B cell (primary cell): ENCODE data around the gene POM121L2. TPM values are rescaled to one million over a fixed set of nuclear protein-coding genes. Genes with fewer than 3 reads are reported as not detected.

ENCODE experiments used
- ATAC-seq: fragments of 200-7000 bp; cut with Tn5 transposase; one replicate; pipeline ENCODE4 v1.10.0; 2021; ENCODE audit warnings: low read depth, mild to moderate bottlenecking, moderate number of reproducible peaks, moderate library complexity
- CTCF ChIA-PET: fragments of 350-600 bp; sonication (Branson Sonifier 250); formaldehyde crosslinking; loops from one replicate; lab custom pipeline; 2021; ENCODE audit warnings: antibody characterized with exemption, inconsistent platforms; lab: Charles Lee
- POLR2A ChIA-PET: fragments of 350-600 bp; sonication (Branson Sonifier 250); formaldehyde crosslinking; loops from one replicate; lab custom pipeline; 2021; ENCODE audit warnings: antibody characterized with exemption; lab: Charles Lee
- DNase-seq: peaks from one replicate; pipeline ENCODE4 v3.0.0; 2013
- H2AFZ ChIP-seq: 2 replicates; pipeline ENCODE4 v1.6.1; 2012; ENCODE audit warnings: mild to moderate bottlenecking, low read depth, low read length; ENCODE audit not compliant: insufficient read depth, poor library complexity, severe bottlenecking
- H3K27ac ChIP-seq, 2 donors: 1 replicate in 1 of 2; 2 replicates in 1 of 2; pipeline ENCODE4 v1.5.1; 2012 to 2013; ENCODE audit warnings: low read length in 2 of 2, mild to moderate bottlenecking in 2 of 2, moderate library complexity in 1 of 2
- H3K27me3 ChIP-seq, 4 experiments: fragments of 200-600 bp in 1 of 4; sonication (generic) in 1 of 4; replicated peaks in 1 of 4; 1 replicate in 2 of 4; 2 replicates in 2 of 4; pipeline versions ENCODE4 v1.6.1 to v1.7.0; 2013 to 2016; ENCODE audit warnings: low read length in 3 of 4, mild to moderate bottlenecking in 2 of 4, mixed read lengths in 1 of 4, moderate library complexity in 1 of 4; ENCODE audit not compliant: insufficient read depth in 4 of 4, control insufficient read depth in 3 of 4; ENCODE audit errors: control extremely low read depth in 1 of 4
- H3K36me3 ChIP-seq, 2 experiments: replicated peaks in 1 of 2; 1 replicate in 1 of 2; 2 replicates in 1 of 2; pipeline versions ENCODE4 v1.6.1 to v1.7.1; 2013; ENCODE audit warnings: low read length in 1 of 2; ENCODE audit not compliant: insufficient read depth in 2 of 2, control insufficient read depth in 1 of 2; ENCODE audit errors: control extremely low read depth in 1 of 2, extremely low read depth in 1 of 2
- H3K4me1 ChIP-seq, 2 donors: fragments of 200-600 bp in 1 of 2; sonication (generic) in 1 of 2; 1 replicate in 1 of 2; 2 replicates in 1 of 2; pipeline versions ENCODE4 v1.5.1 to v1.6.1; 2013 to 2017; ENCODE audit warnings: low read length in 2 of 2; ENCODE audit not compliant: control insufficient read depth in 2 of 2, insufficient read depth in 2 of 2
- H3K4me2 ChIP-seq: replicated peaks from 2 replicates; pipeline ENCODE3; 2012; ENCODE audit warnings: mild to moderate bottlenecking, low read depth, low read length; ENCODE audit not compliant: poor library complexity, severe bottlenecking
- H3K4me3 ChIP-seq, 5 experiments: fragments of 200-600 bp in 1 of 5; sonication (generic) in 1 of 5; 1 replicate in 3 of 5; 2 replicates in 2 of 5; pipeline versions ENCODE4 v1.5.1 to v1.7.0; 2011 to 2016; ENCODE audit warnings: low read length in 4 of 5, mild to moderate bottlenecking in 4 of 5, low read depth in 2 of 5, control low read depth in 1 of 5, moderate library complexity in 1 of 5; ENCODE audit not compliant: insufficient read depth in 1 of 5; ENCODE audit errors: control extremely low read depth in 1 of 5, extremely low read depth in 1 of 5
- H3K79me2 ChIP-seq: fragments of 200-600 bp; sonication (generic); one replicate; pipeline ENCODE4 v1.6.0; 2016; ENCODE audit warnings: low read length; ENCODE audit not compliant: control insufficient read depth, insufficient read depth
- H3K9ac ChIP-seq: fragments of 200-600 bp; sonication (generic); 2 replicates; pipeline ENCODE4 v1.6.1; 2017; ENCODE audit warnings: mild to moderate bottlenecking, low read length, moderate library complexity
- H3K9me3 ChIP-seq, 3 donors: one replicate each; pipeline versions ENCODE4 v1.6.1 to v1.7.1; 2013; ENCODE audit warnings: low read length in 2 of 3; ENCODE audit not compliant: control insufficient read depth in 2 of 3, insufficient read depth in 1 of 3; ENCODE audit errors: control extremely low read depth in 1 of 3
- H4K20me1 ChIP-seq: 2 replicates; pipeline ENCODE4 v1.6.0; 2012; ENCODE audit warnings: mild to moderate bottlenecking, low read length; ENCODE audit not compliant: insufficient read depth, control insufficient read depth, poor library complexity, severe bottlenecking
- H3K27ac Mint-ChIP-seq: one replicate; pipeline ENCODE4 v1.8.0; 2021; ENCODE audit warnings: mixed read lengths
- H3K27me3 Mint-ChIP-seq: one replicate; pipeline ENCODE4 v1.8.0; 2021; ENCODE audit warnings: mixed read lengths
- H3K4me1 Mint-ChIP-seq: one replicate; pipeline ENCODE4 v1.8.0; 2021; ENCODE audit warnings: mixed read lengths
- H3K4me3 Mint-ChIP-seq: one replicate; pipeline ENCODE4 v1.8.0; 2021; ENCODE audit warnings: mixed read lengths
- H3K9me3 Mint-ChIP-seq: one replicate; pipeline ENCODE4 v1.8.0; 2022; ENCODE audit warnings: mixed read lengths; ENCODE audit not compliant: insufficient read depth
- EZH2 ChIP-seq: IDR thresholded peaks from 2 replicates; pipeline ENCODE4 v1.6.1; 2012; ENCODE audit warnings: borderline replicate concordance, low read depth, mild to moderate bottlenecking, moderate library complexity, low read length; ENCODE audit not compliant: insufficient read depth, poor library complexity, severe bottlenecking
- WGBS: methylation state at CpG from one replicate; pipeline ENCODE4 v1.1.5; 2013; ENCODE audit warnings: missing lambda C conversion rate; ENCODE audit not compliant: insufficient coverage; 5-methylcytosine and 5-hydroxymethylcytosine counted together
- intact Hi-C: fragments of 100-400 bp; cut with micrococcal nuclease; formaldehyde crosslinking; loops from one replicate; pipeline ENCODE4 v1.10.0; 2022
- polyA plus RNA-seq: library from polyadenylated mRNA; depleted of rRNA; stranded (reverse); fragments of >200 nt; gene quantifications from 2 replicates; pipeline ENCODE4 v1.2.3, GENCODE V29; 2012
- total RNA-seq, 2 donors: library from RNA; stranded (reverse); fragments of 120-200 nt in 1 of 2; gene quantifications; 1 replicate in 1 of 2; 2 replicates in 1 of 2; pipeline versions ENCODE4 v1.2.3 to v1.2.4, GENCODE V29; 2013 to 2022
- TF ChIP-seq, protein P1 (sequence below): fragments of 200-600 bp; IDR thresholded peaks from one replicate; pipeline ENCODE4 v1.8.0; 2022; ENCODE audit warnings: antibody characterized with exemption, mild to moderate bottlenecking

The POM121L2 gene
- total and polyA plus RNA-seq, 2 donors (not counting 1 experiment from before 2014, with no cell fraction given): not detected

DNA sequence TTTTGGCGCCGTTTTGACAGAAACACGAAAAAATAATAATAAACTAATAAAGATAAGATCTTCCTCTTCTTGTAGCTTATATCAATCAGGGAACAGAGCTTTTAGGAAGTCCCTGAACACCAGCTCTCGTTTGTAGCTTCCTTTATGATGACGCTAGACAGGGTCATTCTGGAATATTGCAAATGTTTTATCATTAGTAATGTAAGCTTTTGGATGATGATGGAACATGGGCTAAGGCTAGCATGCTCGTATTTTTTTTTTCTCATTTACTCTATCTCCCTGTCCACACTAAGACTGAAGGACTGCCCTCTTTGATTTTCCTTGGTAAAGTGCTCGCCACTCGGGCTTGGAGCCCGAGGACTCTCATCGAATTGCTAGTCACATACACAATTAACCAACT lies 22.1 kb upstream of the POM121L2 start:
- 58% methylated on average over 7 of the region's 10 CpGs for WGBS
- Mint-ChIP-seq H3K27me3 (peaks cover 36% of the 10 kb centered on the region), H3K27ac (no peak overlapping the region), H3K9me3 (no peaks in the 10 kb centered on the region), H3K4me1 (peaks cover 7% of the 10 kb centered on the region), H3K4me3 (no peak overlapping the region)
- Histone ChIP-seq H3K4me3 (no peak overlapping the region), H3K9me3 (peaks cover 3 to 11% (median 4%) of the 10 kb centered on the region in 3 donors), H3K79me2 (no peaks in the 10 kb centered on the region), H3K9ac (no peak overlapping the region), H3K4me2 (no peak overlapping the region), H3K27me3 (peaks cover 0 to 23% (median 12%) of the 10 kb centered on the region in 4 experiments), H2AFZ (no peak overlapping the region), H3K27ac (no peak overlapping the region), H3K4me1 (peaks cover 5 to 12% of the 10 kb centered on the region in 2 donors), H3K36me3 (no peaks in the 10 kb centered on the region), H4K20me1 (no peaks in the 10 kb centered on the region)
- DNase-seq (no peak), ATAC-seq (no peak)
- ChIA-PET POLR2A (no interaction called here), CTCF (interaction anchor here (0.6 kb wide), 1 partner anchor 1065 kb away, joined by 4 read pairs; no protein-coding TSS in a partner anchor)
- intact Hi-C loops: no loop called here
- TF ChIP-seq EZH2: no peak
- TF ChIP-seq, protein P1, sequence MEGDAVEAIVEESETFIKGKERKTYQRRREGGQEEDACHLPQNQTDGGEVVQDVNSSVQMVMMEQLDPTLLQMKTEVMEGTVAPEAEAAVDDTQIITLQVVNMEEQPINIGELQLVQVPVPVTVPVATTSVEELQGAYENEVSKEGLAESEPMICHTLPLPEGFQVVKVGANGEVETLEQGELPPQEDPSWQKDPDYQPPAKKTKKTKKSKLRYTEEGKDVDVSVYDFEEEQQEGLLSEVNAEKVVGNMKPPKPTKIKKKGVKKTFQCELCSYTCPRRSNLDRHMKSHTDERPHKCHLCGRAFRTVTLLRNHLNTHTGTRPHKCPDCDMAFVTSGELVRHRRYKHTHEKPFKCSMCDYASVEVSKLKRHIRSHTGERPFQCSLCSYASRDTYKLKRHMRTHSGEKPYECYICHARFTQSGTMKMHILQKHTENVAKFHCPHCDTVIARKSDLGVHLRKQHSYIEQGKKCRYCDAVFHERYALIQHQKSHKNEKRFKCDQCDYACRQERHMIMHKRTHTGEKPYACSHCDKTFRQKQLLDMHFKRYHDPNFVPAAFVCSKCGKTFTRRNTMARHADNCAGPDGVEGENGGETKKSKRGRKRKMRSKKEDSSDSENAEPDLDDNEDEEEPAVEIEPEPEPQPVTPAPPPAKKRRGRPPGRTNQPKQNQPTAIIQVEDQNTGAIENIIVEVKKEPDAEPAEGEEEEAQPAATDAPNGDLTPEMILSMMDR: no peak

DNA sequence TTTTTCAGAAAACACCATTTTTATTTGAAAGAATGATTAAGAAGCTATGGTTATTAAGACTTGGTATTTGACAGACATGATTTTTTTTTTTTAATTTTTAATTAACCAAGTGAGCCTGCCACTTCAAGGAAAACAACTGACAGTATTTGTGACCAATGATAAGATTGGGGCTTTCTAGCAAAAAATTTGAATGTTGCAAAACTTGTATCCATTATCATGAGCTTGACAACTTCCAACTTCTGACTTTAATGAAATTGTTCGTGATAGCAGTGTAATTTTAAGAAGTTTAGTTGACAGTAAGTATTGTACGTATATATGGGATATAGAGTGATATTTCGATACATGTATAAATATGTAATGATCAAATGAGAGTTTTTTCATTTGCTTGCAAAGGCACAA lies 21.6 kb upstream of the POM121L2 start:
- Mint-ChIP-seq H3K4me3 (no peak overlapping the region), H3K27ac (no peak overlapping the region), H3K9me3 (no peaks in the 10 kb centered on the region), H3K4me1 (peaks cover 7% of the 10 kb centered on the region), H3K27me3 (peaks cover 39% of the 10 kb centered on the region)
- no peaks in the 10 kb centered on the region for H4K20me1 ChIP-seq
- intact Hi-C loops: no loop called here
- WGBS: 100% methylated on average over 1 of the region's 3 CpGs
- H3K9ac ChIP-seq: peak overlapping the region; percentile 56
- TF ChIP-seq, protein P1: no peak
- no peak for TF ChIP-seq EZH2
- H3K4me2 ChIP-seq: peak overlapping the region; percentile 64
- no peaks in the 10 kb centered on the region for H3K36me3 ChIP-seq
- ChIA-PET CTCF (interaction anchor here (0.6 kb wide), 1 partner anchor 1065 kb away, joined by 4 read pairs; no protein-coding TSS in a partner anchor), POLR2A (no interaction called here)
- H3K4me1 ChIP-seq: peaks cover 5 to 12% of the 10 kb centered on the region in 2 donors
- H3K79me2 ChIP-seq: no peaks in the 10 kb centered on the region
- H3K27me3 ChIP-seq: peaks cover 0 to 24% (median 11%) of the 10 kb centered on the region in 4 experiments
- no peak for DNase-seq
- peak overlapping the region in 2 of 5 experiments; percentile 55 to 57 for H3K4me3 ChIP-seq
- peak overlapping the region; percentile 27 for H2AFZ ChIP-seq
- no peak for ATAC-seq
- peaks cover 3 to 11% (median 4%) of the 10 kb centered on the region in 3 donors for H3K9me3 ChIP-seq
- H3K27ac ChIP-seq: no peak overlapping the region
